Left ventricle myocardium inferior (tissue), 1 donor: ENCODE measurements around the gene DDC. TPM values are rescaled to one million over a fixed set of nuclear protein-coding genes. Genes with fewer than 3 reads are reported as not detected.

Experiments used
- DNase-seq: peaks from one replicate; pipeline ENCODE4 v3.0.0-alpha.2; 2020
- H3K27ac ChIP-seq: fragments of 200-600 bp; replicated peaks from 2 replicates; pipeline ENCODE4 v1.8.0; 2021
- H3K27me3 ChIP-seq: fragments of 200-600 bp; 2 replicates; pipeline ENCODE4 v1.8.0; 2021; ENCODE audit warnings: low read depth
- H3K36me3 ChIP-seq: fragments of 200-600 bp; 2 replicates; pipeline ENCODE4 v1.8.0; 2021
- H3K4me1 ChIP-seq: fragments of 200-600 bp; 2 replicates; pipeline ENCODE4 v1.8.0; 2021
- H3K4me3 ChIP-seq: fragments of 200-600 bp; 2 replicates; pipeline ENCODE4 v1.8.0; 2021; ENCODE audit warnings: mild to moderate bottlenecking, moderate library complexity
- H3K9me3 ChIP-seq: fragments of 200-600 bp; replicated peaks from 2 replicates; pipeline ENCODE4 v1.8.0; 2021
- intact Hi-C: fragments of 100-400 bp; cut with micrococcal nuclease; formaldehyde crosslinking; loops from one replicate; pipeline ENCODE4 v1.11.0; 2022
- total RNA-seq: library from RNA; stranded (reverse); fragmentation: NEBNext Ultra II Directional; extraction: Animal tissue kit (Norgen Biotek cat#: 25700); gene quantifications from one replicate; pipeline ENCODE4 v1.2.1, GENCODE V29; 2021
- TF ChIP-seq, protein P1 (sequence below): fragments of 200-600 bp; IDR thresholded peaks from 2 replicates; pipeline ENCODE4 v1.8.0; 2021; ENCODE audit warnings: antibody characterized with exemption, mild to moderate bottlenecking, borderline replicate concordance
- donor health status: DM: no; HTN: yes; CAD: no; lungs with severe emphysema.

Gene DDC
- total RNA-seq, 1 donor from 2014 or later = not detected

DNA sequence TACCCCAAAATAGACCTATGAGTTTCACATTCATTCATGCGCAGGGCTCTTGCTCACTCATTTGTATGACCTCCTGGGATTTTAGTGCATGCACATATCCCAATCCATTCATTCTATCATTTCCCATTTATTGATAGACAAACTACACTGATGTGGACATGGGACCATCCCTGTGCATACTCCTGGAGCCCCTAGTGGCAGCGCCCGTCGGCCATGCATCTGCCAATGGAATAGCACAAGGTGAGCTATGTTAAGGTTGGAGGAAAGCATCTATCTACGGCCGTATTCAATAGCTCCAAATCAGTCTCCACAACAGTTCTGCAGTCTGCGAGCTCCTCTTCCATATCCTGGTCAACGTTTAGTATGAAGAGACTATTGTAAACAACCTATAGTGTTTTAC, 83.3 kb downstream of the DDC start:
- H3K36me3 ChIP-seq = no peaks in the 10 kb centered on the region
- TF ChIP-seq, protein P1, sequence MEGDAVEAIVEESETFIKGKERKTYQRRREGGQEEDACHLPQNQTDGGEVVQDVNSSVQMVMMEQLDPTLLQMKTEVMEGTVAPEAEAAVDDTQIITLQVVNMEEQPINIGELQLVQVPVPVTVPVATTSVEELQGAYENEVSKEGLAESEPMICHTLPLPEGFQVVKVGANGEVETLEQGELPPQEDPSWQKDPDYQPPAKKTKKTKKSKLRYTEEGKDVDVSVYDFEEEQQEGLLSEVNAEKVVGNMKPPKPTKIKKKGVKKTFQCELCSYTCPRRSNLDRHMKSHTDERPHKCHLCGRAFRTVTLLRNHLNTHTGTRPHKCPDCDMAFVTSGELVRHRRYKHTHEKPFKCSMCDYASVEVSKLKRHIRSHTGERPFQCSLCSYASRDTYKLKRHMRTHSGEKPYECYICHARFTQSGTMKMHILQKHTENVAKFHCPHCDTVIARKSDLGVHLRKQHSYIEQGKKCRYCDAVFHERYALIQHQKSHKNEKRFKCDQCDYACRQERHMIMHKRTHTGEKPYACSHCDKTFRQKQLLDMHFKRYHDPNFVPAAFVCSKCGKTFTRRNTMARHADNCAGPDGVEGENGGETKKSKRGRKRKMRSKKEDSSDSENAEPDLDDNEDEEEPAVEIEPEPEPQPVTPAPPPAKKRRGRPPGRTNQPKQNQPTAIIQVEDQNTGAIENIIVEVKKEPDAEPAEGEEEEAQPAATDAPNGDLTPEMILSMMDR = no peak
- no peaks in the 10 kb centered on the region for H3K9me3 ChIP-seq
- no peaks in the 10 kb centered on the region for H3K4me1 ChIP-seq
- no peak overlapping the region for H3K4me3 ChIP-seq
- intact Hi-C loops = no loop called here
- peaks cover 9% of the 10 kb centered on the region for H3K27me3 ChIP-seq
- H3K27ac ChIP-seq = no peak overlapping the region
- DNase-seq = no peak

DNA sequence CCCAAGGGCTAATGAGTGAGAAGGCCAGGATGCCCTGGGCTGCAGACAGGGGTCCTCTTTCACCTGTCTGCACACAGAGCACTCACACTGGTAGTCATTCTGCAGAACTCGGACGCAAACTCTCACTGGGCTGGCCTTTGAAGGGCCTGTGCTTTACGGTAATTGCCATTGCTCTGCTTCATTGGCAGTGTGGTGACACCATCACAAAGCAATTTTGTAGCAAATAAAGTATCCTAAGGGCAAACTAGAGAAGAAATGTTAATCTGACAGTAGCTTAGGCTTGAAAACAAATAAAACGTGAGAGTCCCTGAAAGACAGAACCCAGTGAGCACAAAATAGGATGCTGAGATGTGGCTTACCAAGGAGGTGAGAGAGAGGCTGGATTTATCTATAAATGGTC, 84.4 kb downstream of the DDC start:
- H3K4me1 ChIP-seq = no peaks in the 10 kb centered on the region
- TF ChIP-seq, protein P1 = no peak
- DNase-seq = no peak
- no peaks in the 10 kb centered on the region for H3K36me3 ChIP-seq
- H3K27me3 ChIP-seq = peaks cover 16% of the 10 kb centered on the region
- intact Hi-C loops = no loop called here
- no peak overlapping the region for H3K27ac ChIP-seq
- H3K9me3 ChIP-seq = no peaks in the 10 kb centered on the region
- H3K4me3 ChIP-seq = no peak overlapping the region

DNA sequence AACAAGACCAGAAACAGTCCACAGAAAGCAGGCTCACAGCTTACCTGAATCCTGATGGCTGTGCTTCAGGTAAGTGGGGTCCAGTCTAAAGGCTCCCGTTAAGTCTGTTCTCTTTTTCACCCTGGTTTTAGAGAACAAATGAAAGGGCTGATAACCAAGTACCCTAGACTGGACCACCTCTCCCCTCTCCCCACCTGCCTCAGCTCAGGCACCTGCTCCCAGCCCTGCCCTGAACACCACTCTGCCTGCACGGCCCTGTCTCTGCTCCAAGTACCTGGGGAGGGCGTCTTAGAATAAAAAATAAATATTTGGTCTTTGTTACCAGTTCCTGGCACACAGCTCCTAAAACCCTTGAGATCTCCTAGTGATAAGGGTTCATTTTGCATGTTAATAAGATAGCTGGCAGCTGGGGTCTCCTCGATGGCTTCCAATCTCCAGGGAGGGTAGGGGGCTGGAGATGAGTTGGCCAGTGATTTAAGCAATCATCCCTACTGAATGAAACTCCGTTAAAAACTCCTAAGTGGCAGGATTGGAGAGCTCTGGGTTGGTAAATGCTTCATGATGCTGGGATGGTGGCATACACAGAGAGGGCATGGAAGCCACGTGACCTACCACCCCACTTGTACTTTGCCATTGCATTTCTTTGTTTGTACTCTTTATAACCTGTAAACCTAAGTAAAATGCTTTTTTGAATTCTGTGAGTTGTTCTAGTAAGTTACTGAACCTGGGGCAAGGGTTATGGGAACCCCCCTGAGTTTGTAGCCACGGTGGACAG, 85.3 kb downstream of the DDC start:
- H3K27me3 ChIP-seq = peaks cover 22% of the 10 kb centered on the region
- TF ChIP-seq, protein P1 = no peak
- intact Hi-C loops = loop anchor here (10.0 kb wide), 1 partner anchor 195 kb away; no protein-coding TSS in a partner anchor

DNA sequence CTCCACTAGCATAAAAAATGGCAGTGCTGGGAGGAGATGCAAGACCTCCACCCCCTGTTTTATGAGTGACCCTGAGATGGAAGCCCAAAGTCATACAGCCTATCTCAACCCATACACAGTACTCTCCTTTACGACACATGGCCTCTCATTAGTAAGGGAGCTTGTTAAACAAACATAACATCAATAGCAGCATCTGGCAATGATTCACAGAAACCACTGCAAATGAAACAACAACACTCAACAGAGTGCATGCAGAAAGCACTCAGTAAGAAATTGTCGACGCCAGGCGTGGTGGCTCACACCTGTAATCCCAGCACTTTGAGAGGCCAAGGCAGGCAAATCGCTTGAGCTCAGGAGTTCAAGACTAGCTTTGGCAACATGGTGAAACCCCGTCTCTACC, 87.6 kb downstream of the DDC start:
- intact Hi-C loops = loop anchor here (10.0 kb wide), 1 partner anchor 197 kb away; no protein-coding TSS in a partner anchor
- Histone ChIP-seq H3K36me3 (no peaks in the 10 kb centered on the region), H3K4me1 (no peaks in the 10 kb centered on the region), H3K27ac (no peak overlapping the region), H3K4me3 (no peak overlapping the region), H3K27me3 (peaks cover 22% of the 10 kb centered on the region), H3K9me3 (no peaks in the 10 kb centered on the region)
- DNase-seq = no peak
- TF ChIP-seq, protein P1 = no peak

More for the DNA sequence above, 85.3 kb downstream of the DDC start:
- DNase-seq = no peak
- H3K4me3 ChIP-seq = no peak overlapping the region
- no peaks in the 10 kb centered on the region for H3K36me3 ChIP-seq
- H3K9me3 ChIP-seq = no peaks in the 10 kb centered on the region
- no peaks in the 10 kb centered on the region for H3K4me1 ChIP-seq
- no peak overlapping the region for H3K27ac ChIP-seq

DNA sequence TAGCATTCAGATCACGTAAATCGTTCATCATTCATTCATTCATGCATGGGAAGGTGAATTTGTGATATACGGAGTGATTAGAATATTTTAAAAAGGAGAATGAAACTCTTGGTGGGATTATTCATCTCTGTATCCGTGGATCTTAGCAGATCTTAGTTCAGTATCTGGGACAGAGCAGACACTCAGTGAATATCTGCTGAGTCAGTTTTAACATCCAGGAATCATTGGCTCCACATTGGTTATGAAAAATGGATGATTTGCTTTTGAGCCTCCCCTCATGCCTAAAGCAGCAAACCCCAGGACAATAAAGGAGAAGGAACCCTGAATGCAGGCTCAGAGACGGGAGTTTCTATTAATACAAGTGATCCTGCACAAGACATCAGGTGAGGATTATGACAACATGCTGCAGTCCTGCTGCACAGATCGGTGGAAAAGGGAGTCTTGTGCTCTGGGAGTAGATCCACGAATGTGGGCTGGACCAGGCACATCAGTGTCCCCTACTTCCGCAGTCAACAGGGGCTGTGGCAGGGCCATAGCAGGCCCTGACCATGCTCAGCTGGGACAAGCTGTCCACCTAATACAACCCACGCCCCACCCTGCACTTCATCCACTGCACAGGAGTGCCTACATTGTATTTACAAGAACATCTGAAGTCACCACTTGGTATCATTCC, 88.1 kb downstream of the DDC start:
- Histone ChIP-seq H3K9me3 (no peaks in the 10 kb centered on the region), H3K27ac (no peak overlapping the region), H3K4me1 (no peaks in the 10 kb centered on the region), H3K36me3 (no peaks in the 10 kb centered on the region), H3K27me3 (peaks cover 22% of the 10 kb centered on the region), H3K4me3 (no peak overlapping the region)
- no peak for DNase-seq
- intact Hi-C loops = loop anchor here (10.0 kb wide), 1 partner anchor 198 kb away; no protein-coding TSS in a partner anchor
- TF ChIP-seq, protein P1 = no peak
